ENCODE data around the gene FUT8. TPM values are rescaled to one million over a fixed set of nuclear protein-coding genes. Genes with fewer than 3 reads are reported as not detected.

FUT8 gene
- total RNA-seq, 1 donor from 2014 or later: 12.9 TPM

- no peak overlapping the region for H3K27ac ChIP-seq
- H3K4me1 ChIP-seq: no peaks in the 10 kb centered on the region
- no peak for TF ChIP-seq CTCF (IDR thresholded peaks at IDR 0.05)
- no peaks in the 10 kb centered on the region for H3K36me3 ChIP-seq
- intact Hi-C loops (cut with DNase I): no loop called here
- no peaks in the 10 kb centered on the region for H3K9me3 ChIP-seq
- no peak for DNase-seq (ENCODE audit: low spot score in 2 of 2)
- H3K27me3 ChIP-seq: no peaks in the 10 kb centered on the region
- no peak overlapping the region for H3K4me3 ChIP-seq
Observed at GRCh38 chr14:65750906-65751305, 338.4 kb downstream of the FUT8 start.

- Histone ChIP-seq H3K27ac (no peak overlapping the region), H3K9me3 (no peaks in the 10 kb centered on the region), H3K4me1 (no peaks in the 10 kb centered on the region), H3K4me3 (no peak overlapping the region), H3K36me3 (no peaks in the 10 kb centered on the region), H3K27me3 (no peaks in the 10 kb centered on the region)
- intact Hi-C loops (cut with DNase I): no loop called here
- DNase-seq (ENCODE audit: low spot score in 2 of 2): no peak
- no peak for TF ChIP-seq CTCF (IDR thresholded peaks at IDR 0.05)
Observed at GRCh38 chr14:65751510-65751909, 339.0 kb downstream of the FUT8 start.

DNA sequence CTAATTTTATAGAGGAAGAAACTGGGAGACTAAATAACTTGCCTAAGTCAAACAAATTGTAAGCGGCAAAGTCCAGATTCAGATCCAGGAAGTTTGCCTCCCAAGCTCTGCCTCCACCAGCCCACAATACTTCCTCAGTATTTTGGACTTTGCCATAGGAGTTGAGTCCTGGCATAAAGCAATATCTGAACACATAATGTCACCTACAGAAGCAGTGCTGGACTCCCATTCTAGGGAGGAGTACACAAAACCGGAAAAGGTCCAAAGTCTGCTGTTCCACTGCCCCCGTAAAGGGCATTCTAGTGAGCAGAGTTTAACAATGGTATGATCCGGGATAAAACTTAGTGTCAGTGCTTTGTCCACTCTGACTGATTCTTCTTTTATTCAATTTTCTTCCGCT, 340.5 kb downstream of the FUT8 start:
- Histone ChIP-seq H3K27ac (no peak overlapping the region), H3K9me3 (no peaks in the 10 kb centered on the region), H3K36me3 (no peaks in the 10 kb centered on the region), H3K27me3 (no peaks in the 10 kb centered on the region), H3K4me1 (no peaks in the 10 kb centered on the region), H3K4me3 (no peak overlapping the region)
- TF ChIP-seq CTCF (IDR thresholded peaks at IDR 0.05): no peak
- no peak for DNase-seq (ENCODE audit: low spot score in 2 of 2)
- intact Hi-C loops (cut with DNase I): no loop called here

GRCh38 chr14:65755331-65755730, 342.8 kb downstream of the FUT8 start:
- H3K36me3 ChIP-seq: no peaks in the 10 kb centered on the region
- no peaks in the 10 kb centered on the region for H3K4me1 ChIP-seq
- DNase-seq (ENCODE audit: low spot score in 2 of 2): no peak
- H3K4me3 ChIP-seq: no peak overlapping the region
- no peak for TF ChIP-seq CTCF (IDR thresholded peaks at IDR 0.05)
- H3K27me3 ChIP-seq: no peaks in the 10 kb centered on the region
- H3K27ac ChIP-seq: no peak overlapping the region
- intact Hi-C loops (cut with DNase I): no loop called here
- no peaks in the 10 kb centered on the region for H3K9me3 ChIP-seq

DNA sequence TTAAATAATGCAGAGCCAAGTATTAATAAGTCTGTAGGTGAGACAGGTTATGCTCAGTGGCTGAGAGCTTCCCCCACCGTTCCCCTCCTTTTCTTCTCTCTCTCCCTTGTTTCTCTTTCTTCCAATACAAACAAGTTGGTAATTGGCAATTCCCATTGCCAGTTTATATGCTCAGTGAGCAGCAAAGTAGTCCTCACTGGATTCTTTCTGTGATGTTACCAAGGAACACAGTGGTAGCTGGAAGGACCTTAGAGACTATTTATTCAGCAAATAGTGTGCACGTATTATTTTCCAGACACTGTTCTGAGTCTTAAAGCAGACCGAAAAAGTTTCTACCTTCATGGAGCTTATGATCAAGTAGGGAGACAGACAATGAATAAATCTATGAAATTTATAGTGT, 344.4 kb downstream of the FUT8 start:
- intact Hi-C loops (cut with DNase I): no loop called here
- H3K27ac ChIP-seq: no peak overlapping the region
- no peaks in the 10 kb centered on the region for H3K36me3 ChIP-seq
- TF ChIP-seq CTCF (IDR thresholded peaks at IDR 0.05): no peak
- no peaks in the 10 kb centered on the region for H3K4me1 ChIP-seq
- no peak overlapping the region for H3K4me3 ChIP-seq
- H3K9me3 ChIP-seq: no peaks in the 10 kb centered on the region
- no peaks in the 10 kb centered on the region for H3K27me3 ChIP-seq
- no peak for DNase-seq (ENCODE audit: low spot score in 2 of 2)

GRCh38 chr14:65769151-65769550, 356.6 kb downstream of the FUT8 start:
- intact Hi-C loops (cut with DNase I): no loop called here
- Histone ChIP-seq H3K36me3 (no peaks in the 10 kb centered on the region), H3K27me3 (no peaks in the 10 kb centered on the region), H3K4me3 (no peak overlapping the region), H3K9me3 (no peaks in the 10 kb centered on the region), H3K4me1 (no peaks in the 10 kb centered on the region), H3K27ac (no peak overlapping the region)
- DNase-seq (ENCODE audit: low spot score in 2 of 2): no peak
- TF ChIP-seq CTCF (IDR thresholded peaks at IDR 0.05): no peak
